BJ (cell line): Measurements from ENCODE around the gene EBNA1BP2. TPM values are rescaled to one million over a fixed set of nuclear protein-coding genes. Genes with fewer than 3 reads are reported as not detected.
"Not testable (repeated sequence)": the region's sequence is repeated elsewhere in the genome, so short reads cannot be mapped to it uniquely, and the experiment has no call there.

Experiments used
- CTCF ChIA-PET: fragments of 350-600 bp; formaldehyde crosslinking; extraction: SDS; loops from one replicate; lab custom pipeline; 2021; ENCODE audit warnings: antibody characterized with exemption, inconsistent platforms; lab: Yijun Ruan, JAX
- POLR2A ChIA-PET: fragments of 300-600 bp; sonication (Branson Sonifier 250); formaldehyde crosslinking; extraction: SDS; loops from one replicate; lab custom pipeline; 2021; ENCODE audit warnings: antibody characterized with exemption; lab: Charles Lee
- DNase-seq: peaks from one replicate; pipeline ENCODE4 v3.0.0-alpha.2; 2011; ENCODE audit warnings: low read depth
- H3K27me3 ChIP-seq: 2 replicates; pipeline ENCODE4 v1.6.0; 2011; ENCODE audit warnings: low read length; ENCODE audit not compliant: control insufficient read depth, insufficient read depth
- H3K36me3 ChIP-seq: 2 replicates; pipeline ENCODE4 v1.5.1; 2011; ENCODE audit warnings: low read length; ENCODE audit not compliant: control insufficient read depth, insufficient read depth
- H3K4me3 ChIP-seq: 2 replicates; pipeline ENCODE4 v1.5.1; 2011; ENCODE audit warnings: low read depth, mild to moderate bottlenecking, control low read depth, low read length
- polyA plus RNA-seq: library from polyadenylated mRNA; depleted of rRNA; stranded (reverse); fragments of >200 nt; gene quantifications from 2 replicates; pipeline ENCODE4 v1.2.3, GENCODE V29; 2011; rRNA removed
- small RNA-seq: library from RNA; depleted of rRNA; stranded (forward); fragments of <200 nt; gene quantifications from one replicate; pipeline ENCODE3, GENCODE V24; 2012; ENCODE audit warnings: low replicate concordance, low read depth; ENCODE audit not compliant: insufficient read length
- TF ChIP-seq, protein P1 (sequence below): IDR thresholded peaks from 2 replicates; pipeline ENCODE4 v1.5.1; 2011; ENCODE audit warnings: low read depth, mild to moderate bottlenecking, control low read depth, inconsistent platforms, low read length, moderate library complexity; ENCODE audit not compliant: insufficient read depth

The EBNA1BP2 gene
- polyA plus RNA-seq, 1 experiment, result 70.9 TPM

DNA sequence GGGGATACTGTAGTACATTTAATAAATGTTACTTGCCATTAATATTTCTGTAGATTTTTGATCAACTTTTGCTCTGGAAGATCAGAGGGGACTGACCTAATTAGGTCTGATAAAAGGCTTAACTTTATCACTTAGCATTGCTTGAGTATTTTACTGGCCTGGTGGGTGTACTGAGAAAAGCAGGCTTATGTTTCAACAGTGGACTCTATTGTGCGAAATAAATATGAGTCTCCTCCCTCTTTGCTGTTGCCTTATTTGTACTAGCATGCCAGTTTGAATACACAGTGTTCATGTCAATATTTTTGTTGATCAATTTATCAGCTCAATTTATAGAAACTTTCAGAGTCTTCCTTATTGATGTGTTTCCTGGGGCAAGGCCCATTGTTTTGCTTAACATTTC is 49.1 kb downstream of the EBNA1BP2 start:
- POLR2A ChIA-PET, result no interaction called here
- H3K36me3 ChIP-seq, result no peaks in the 10 kb centered on the region
- DNase-seq, result no peak
- TF ChIP-seq, protein P1, sequence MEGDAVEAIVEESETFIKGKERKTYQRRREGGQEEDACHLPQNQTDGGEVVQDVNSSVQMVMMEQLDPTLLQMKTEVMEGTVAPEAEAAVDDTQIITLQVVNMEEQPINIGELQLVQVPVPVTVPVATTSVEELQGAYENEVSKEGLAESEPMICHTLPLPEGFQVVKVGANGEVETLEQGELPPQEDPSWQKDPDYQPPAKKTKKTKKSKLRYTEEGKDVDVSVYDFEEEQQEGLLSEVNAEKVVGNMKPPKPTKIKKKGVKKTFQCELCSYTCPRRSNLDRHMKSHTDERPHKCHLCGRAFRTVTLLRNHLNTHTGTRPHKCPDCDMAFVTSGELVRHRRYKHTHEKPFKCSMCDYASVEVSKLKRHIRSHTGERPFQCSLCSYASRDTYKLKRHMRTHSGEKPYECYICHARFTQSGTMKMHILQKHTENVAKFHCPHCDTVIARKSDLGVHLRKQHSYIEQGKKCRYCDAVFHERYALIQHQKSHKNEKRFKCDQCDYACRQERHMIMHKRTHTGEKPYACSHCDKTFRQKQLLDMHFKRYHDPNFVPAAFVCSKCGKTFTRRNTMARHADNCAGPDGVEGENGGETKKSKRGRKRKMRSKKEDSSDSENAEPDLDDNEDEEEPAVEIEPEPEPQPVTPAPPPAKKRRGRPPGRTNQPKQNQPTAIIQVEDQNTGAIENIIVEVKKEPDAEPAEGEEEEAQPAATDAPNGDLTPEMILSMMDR, result no peak
- CTCF ChIA-PET, result no interaction called here
- no peak overlapping the region for H3K4me3 ChIP-seq
- H3K27me3 ChIP-seq, result 0 out of 2 replicates have a peak, but pooled peaks cover 2% of the 10 kb centered on the region

DNA sequence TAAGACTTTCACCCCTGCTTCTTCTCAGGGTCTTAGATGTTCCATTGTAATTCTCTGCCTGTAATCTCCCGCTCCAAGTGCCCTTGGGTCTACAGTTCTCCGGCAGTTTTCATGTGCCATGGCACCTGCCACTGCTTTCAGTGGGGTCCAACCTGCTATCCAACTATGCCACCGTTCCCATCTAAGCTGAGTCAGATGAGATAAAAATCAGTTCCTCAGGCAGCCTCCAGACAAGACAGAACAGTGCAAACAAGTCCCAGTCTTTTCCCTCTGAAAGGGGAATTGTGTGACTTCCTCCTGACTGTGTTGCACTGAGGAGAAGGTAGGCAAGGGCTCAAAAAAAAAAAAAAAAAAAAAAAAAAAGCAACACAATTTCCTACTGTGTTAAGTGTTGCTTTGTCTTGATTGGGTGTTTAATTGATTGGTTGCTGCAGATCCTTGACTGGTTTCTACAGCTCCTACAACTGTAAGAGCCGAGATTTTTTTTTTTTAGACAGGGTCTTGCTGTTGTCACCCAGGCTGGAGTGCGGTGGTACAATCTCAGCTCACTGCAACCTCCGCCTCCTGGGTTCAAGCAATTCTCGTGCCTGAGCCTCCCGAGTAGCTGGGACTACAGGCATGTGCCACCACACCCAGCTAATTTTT is 50.7 kb downstream of the EBNA1BP2 start:
- Histone ChIP-seq H3K4me3 (no peak overlapping the region), H3K36me3 (no peaks in the 10 kb centered on the region), H3K27me3 (no peaks in the 10 kb centered on the region)
- ChIA-PET CTCF (no interaction called here), POLR2A (no interaction called here)
- no peak for DNase-seq
- TF ChIP-seq, protein P1, result no peak

DNA sequence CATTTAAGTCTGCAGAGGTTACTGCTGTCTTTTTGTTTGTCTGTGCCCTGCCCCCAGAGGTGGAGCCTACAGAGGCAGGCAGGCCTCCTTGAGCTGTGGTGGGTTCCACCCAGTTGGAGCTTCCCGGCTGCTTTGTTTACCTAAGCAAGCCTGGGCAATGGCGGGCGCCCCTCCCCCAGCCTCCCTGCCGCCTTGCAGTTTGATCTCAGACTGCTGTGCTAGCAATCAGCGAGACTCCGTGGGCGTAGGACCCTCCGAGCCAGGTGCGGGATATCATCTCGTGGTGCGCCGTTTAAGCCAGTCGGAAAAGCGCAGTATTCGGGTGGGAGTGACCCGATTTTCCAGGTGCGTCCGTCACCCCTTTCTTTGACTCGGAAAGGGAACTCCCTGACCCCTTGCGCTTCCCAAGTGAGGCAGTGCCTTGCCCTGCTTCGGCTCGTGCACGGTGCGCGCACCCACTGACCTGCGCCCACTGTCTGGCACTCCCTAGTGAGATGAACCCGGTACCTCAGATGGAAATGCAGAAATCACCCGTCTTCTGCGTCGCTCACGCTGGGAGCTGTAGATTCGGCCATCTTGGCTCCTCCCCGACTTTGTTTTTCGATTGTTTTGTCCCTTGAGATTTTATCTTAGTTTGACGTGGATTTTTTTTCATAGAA is 52.0 kb downstream of the EBNA1BP2 start:
- H3K27me3 ChIP-seq, DNase-seq, POLR2A ChIA-PET, H3K36me3 ChIP-seq, H3K4me3 ChIP-seq, CTCF ChIA-PET: not testable (repeated sequence)

Small RNAs within 50 kb of the gene (small RNA-seq; reads per million reads assigned to genes)
- not detected for gene RNA5SP46

Other genes starting within 250 kb of the EBNA1BP2 start
- 100 and 193 TPM in 2 replicates for gene SLC2A1, start 213.4 kb downstream of the EBNA1BP2 start, polyA plus RNA-seq
- 0.27 TPM in 2 replicates for gene CFAP57, start within 50 bp of the EBNA1BP2 start, polyA plus RNA-seq
- gene TMEM125, start 97.7 kb upstream of the EBNA1BP2 start, polyA plus RNA-seq, result 0.17 TPM in 2 replicates
- not detected in 2 replicates for gene C1orf210, start 113.3 kb upstream of the EBNA1BP2 start, polyA plus RNA-seq
- 0.05 TPM in 1 of 2 replicates, not detected in the other for gene TIE1, start 128.7 kb upstream of the EBNA1BP2 start, polyA plus RNA-seq
- gene MPL, start 165.5 kb upstream of the EBNA1BP2 start, polyA plus RNA-seq, result not detected in 2 replicates
- gene CDC20, start 186.7 kb upstream of the EBNA1BP2 start, polyA plus RNA-seq, result 58.4 and 107 TPM in 2 replicates
- gene ELOVL1, start 195.7 kb upstream of the EBNA1BP2 start, polyA plus RNA-seq, result 263 and 287 TPM in 2 replicates
- gene MED8, start 217.5 kb upstream of the EBNA1BP2 start, polyA plus RNA-seq, result 50.8 and 52.0 TPM in 2 replicates
- gene SZT2, start 217.6 kb upstream of the EBNA1BP2 start, polyA plus RNA-seq, result 8.6 and 12.1 TPM in 2 replicates